Mesothelial cell of epicardium (in vitro differentiated cells): ENCODE data around the gene VWA5B1. TPM values are rescaled to one million over a fixed set of nuclear protein-coding genes. Genes with fewer than 3 reads are reported as not detected.

Source experiments
- DNase-seq, 2 experiments: peaks; one replicate each; pipeline ENCODE4 v3.0.0; 2021; ENCODE audit warnings: low spot score in 2 of 2; ENCODE audit not compliant: unreplicated experiment in 2 of 2
- H3K27ac Mint-ChIP-seq: 2 replicates; pipeline ENCODE4 v1.8.0; 2021; ENCODE audit warnings: mixed read lengths
- H3K27me3 Mint-ChIP-seq: 2 replicates; pipeline ENCODE4 v1.8.0; 2021; ENCODE audit warnings: low read depth, mixed read lengths
- H3K36me3 Mint-ChIP-seq: 2 replicates; pipeline ENCODE4 v1.8.0; 2021; ENCODE audit warnings: mixed read lengths
- H3K4me1 Mint-ChIP-seq: 2 replicates; pipeline ENCODE4 v1.8.0; 2021; ENCODE audit warnings: mixed read lengths
- H3K4me3 Mint-ChIP-seq: 2 replicates; pipeline ENCODE4 v1.8.0; 2021; ENCODE audit warnings: mild to moderate bottlenecking, moderate library complexity, mixed read lengths
- H3K9me3 Mint-ChIP-seq: 2 replicates; pipeline ENCODE4 v1.8.0; 2021; ENCODE audit warnings: mixed read lengths
- total RNA-seq: library from RNA; stranded (reverse); gene quantifications from 3 replicates; pipeline ENCODE4 v1.2.1, GENCODE V29; 2021
- TF ChIP-seq, protein P1 (sequence below): fragments of 200-600 bp; sonication (generic); IDR thresholded peaks from one replicate; pipeline ENCODE4 v1.5.0; 2021; ENCODE audit warnings: antibody characterized with exemption; ENCODE audit not compliant: unreplicated experiment

The VWA5B1 gene
- total RNA-seq, 1 donor from 2014 or later, result 0.25 TPM

DNA sequence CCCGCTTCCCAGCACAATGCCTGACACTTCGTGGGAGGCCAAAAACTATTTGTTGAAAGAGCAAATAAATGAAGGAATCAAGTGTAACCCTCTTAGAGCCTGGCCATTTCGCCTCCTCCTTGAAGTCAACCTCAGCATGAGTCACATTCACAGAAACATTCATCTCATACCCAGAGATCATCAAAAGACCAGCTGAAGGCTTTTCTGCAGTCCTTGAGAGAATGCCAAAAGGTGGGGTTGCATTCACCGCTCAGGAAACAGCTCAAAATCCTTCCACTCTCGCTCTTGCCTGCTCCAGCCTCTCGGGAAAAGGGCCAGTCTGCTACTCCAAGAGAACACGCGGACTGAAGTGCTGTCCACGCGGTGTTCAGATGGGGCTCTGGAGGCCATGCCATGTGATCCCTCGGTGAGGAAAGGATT, 90.0 kb downstream of the VWA5B1 start:
- no peak for DNase-seq
- no peak overlapping the region for H3K27ac Mint-ChIP-seq
- no peaks in the 10 kb centered on the region for H3K9me3 Mint-ChIP-seq
- H3K4me3 Mint-ChIP-seq, result no peak overlapping the region
- no peaks in the 10 kb centered on the region for H3K36me3 Mint-ChIP-seq
- TF ChIP-seq, protein P1, sequence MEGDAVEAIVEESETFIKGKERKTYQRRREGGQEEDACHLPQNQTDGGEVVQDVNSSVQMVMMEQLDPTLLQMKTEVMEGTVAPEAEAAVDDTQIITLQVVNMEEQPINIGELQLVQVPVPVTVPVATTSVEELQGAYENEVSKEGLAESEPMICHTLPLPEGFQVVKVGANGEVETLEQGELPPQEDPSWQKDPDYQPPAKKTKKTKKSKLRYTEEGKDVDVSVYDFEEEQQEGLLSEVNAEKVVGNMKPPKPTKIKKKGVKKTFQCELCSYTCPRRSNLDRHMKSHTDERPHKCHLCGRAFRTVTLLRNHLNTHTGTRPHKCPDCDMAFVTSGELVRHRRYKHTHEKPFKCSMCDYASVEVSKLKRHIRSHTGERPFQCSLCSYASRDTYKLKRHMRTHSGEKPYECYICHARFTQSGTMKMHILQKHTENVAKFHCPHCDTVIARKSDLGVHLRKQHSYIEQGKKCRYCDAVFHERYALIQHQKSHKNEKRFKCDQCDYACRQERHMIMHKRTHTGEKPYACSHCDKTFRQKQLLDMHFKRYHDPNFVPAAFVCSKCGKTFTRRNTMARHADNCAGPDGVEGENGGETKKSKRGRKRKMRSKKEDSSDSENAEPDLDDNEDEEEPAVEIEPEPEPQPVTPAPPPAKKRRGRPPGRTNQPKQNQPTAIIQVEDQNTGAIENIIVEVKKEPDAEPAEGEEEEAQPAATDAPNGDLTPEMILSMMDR, result no peak
- no peaks in the 10 kb centered on the region for H3K4me1 Mint-ChIP-seq
- H3K27me3 Mint-ChIP-seq, result peaks cover 77% of the 10 kb centered on the region

DNA sequence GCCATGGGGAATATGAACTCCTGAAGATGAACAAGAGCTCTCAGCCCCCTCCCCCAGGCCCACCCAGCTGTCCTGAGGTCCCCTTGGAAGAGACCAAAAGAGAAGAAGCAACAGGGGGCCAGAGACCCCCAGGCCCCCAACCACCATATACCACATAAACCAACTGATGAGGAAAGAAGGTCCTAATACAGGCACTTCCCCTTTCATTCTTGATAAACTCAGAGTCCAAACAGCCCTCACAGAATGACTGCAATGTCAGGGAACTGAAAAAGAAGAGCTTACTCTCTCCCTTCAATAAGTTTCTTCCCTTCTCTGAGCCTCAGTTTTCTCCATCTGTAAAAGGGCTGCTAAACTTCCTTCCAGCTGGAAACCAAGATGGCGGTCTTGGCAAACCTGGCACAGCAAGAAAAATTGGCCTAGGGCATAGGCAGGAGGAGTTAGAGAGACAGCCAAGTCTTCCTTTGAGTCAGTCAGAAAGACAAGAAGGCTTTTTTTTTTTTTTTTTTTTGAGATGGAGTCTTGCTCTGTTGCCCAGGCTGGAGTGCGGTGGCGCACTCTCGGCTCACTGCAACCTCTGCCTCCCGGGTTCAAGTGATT, 90.5 kb downstream of the VWA5B1 start:
- no peaks in the 10 kb centered on the region for H3K9me3 Mint-ChIP-seq

GRCh38 chr1:20381961-20382360, 91.3 kb downstream of the VWA5B1 start:
- Mint-ChIP-seq H3K36me3 (no peaks in the 10 kb centered on the region), H3K4me3 (no peak overlapping the region), H3K9me3 (no peaks in the 10 kb centered on the region), H3K27me3 (peaks cover 78% of the 10 kb centered on the region), H3K27ac (no peak overlapping the region), H3K4me1 (no peaks in the 10 kb centered on the region)
- no peak for DNase-seq
- TF ChIP-seq, protein P1, result no peak

More for the DNA sequence above, 90.5 kb downstream of the VWA5B1 start:
- no peak for DNase-seq
- no peak overlapping the region for H3K4me3 Mint-ChIP-seq
- TF ChIP-seq, protein P1, result no peak
- peaks cover 76% of the 10 kb centered on the region for H3K27me3 Mint-ChIP-seq
- no peak overlapping the region for H3K27ac Mint-ChIP-seq
- H3K36me3 Mint-ChIP-seq, result no peaks in the 10 kb centered on the region
- no peaks in the 10 kb centered on the region for H3K4me1 Mint-ChIP-seq

- H3K9me3 Mint-ChIP-seq, result no peaks in the 10 kb centered on the region
- DNase-seq, result no peak
- peaks cover 78% of the 10 kb centered on the region for H3K27me3 Mint-ChIP-seq
- no peaks in the 10 kb centered on the region for H3K4me1 Mint-ChIP-seq
- TF ChIP-seq, protein P1, result no peak
- no peak overlapping the region for H3K4me3 Mint-ChIP-seq
- no peaks in the 10 kb centered on the region for H3K36me3 Mint-ChIP-seq
- no peak overlapping the region for H3K27ac Mint-ChIP-seq
These were observed 92.0 kb downstream of the VWA5B1 start for GRCh38 chr1:20382711-20383110.

- peaks cover 80% of the 10 kb centered on the region for H3K27me3 Mint-ChIP-seq
- no peaks in the 10 kb centered on the region for H3K9me3 Mint-ChIP-seq
- H3K27ac Mint-ChIP-seq, result no peak overlapping the region
- H3K36me3 Mint-ChIP-seq, result no peaks in the 10 kb centered on the region
- TF ChIP-seq, protein P1, result no peak
- H3K4me3 Mint-ChIP-seq, result no peak overlapping the region
- DNase-seq, result no peak
- H3K4me1 Mint-ChIP-seq, result no peaks in the 10 kb centered on the region
These were observed 93.0 kb downstream of the VWA5B1 start for GRCh38 chr1:20383631-20384030.

GRCh38 chr1:20385630-20386029, 95.0 kb downstream of the VWA5B1 start:
- DNase-seq, result no peak
- Mint-ChIP-seq H3K9me3 (no peaks in the 10 kb centered on the region), H3K27ac (no peak overlapping the region), H3K36me3 (no peaks in the 10 kb centered on the region), H3K27me3 (peaks cover 80% of the 10 kb centered on the region), H3K4me3 (no peak overlapping the region), H3K4me1 (no peaks in the 10 kb centered on the region)
- TF ChIP-seq, protein P1, result no peak
